Left ventricle myocardium inferior (tissue), 1 donor: ENCODE measurements around the gene MS4A7. TPM values are rescaled to one million over a fixed set of nuclear protein-coding genes. Genes with fewer than 3 reads are reported as not detected.

Source experiments
- DNase-seq: peaks from one replicate; pipeline ENCODE4 v3.0.0-alpha.2; 2020
- H3K27ac ChIP-seq: fragments of 200-600 bp; replicated peaks from 2 replicates; pipeline ENCODE4 v1.8.0; 2021
- H3K27me3 ChIP-seq: fragments of 200-600 bp; 2 replicates; pipeline ENCODE4 v1.8.0; 2021; ENCODE audit warnings: low read depth
- H3K36me3 ChIP-seq: fragments of 200-600 bp; 2 replicates; pipeline ENCODE4 v1.8.0; 2021
- H3K4me1 ChIP-seq: fragments of 200-600 bp; 2 replicates; pipeline ENCODE4 v1.8.0; 2021
- H3K4me3 ChIP-seq: fragments of 200-600 bp; 2 replicates; pipeline ENCODE4 v1.8.0; 2021; ENCODE audit warnings: mild to moderate bottlenecking, moderate library complexity
- H3K9me3 ChIP-seq: fragments of 200-600 bp; replicated peaks from 2 replicates; pipeline ENCODE4 v1.8.0; 2021
- CTCF ChIP-seq: fragments of 200-600 bp; IDR thresholded peaks from 2 replicates; pipeline ENCODE4 v1.8.0; 2021; ENCODE audit warnings: antibody characterized with exemption, mild to moderate bottlenecking, borderline replicate concordance
- intact Hi-C: fragments of 100-400 bp; cut with micrococcal nuclease; formaldehyde crosslinking; loops from one replicate; pipeline ENCODE4 v1.11.0; 2022
- total RNA-seq: library from RNA; stranded (reverse); fragmentation: NEBNext Ultra II Directional; extraction: Animal tissue kit (Norgen Biotek cat#: 25700); gene quantifications from one replicate; pipeline ENCODE4 v1.2.1, GENCODE V29; 2021
- donor health status: DM: no; HTN: yes; CAD: no; lungs with severe emphysema.

Gene MS4A7
- total RNA-seq, 1 donor from 2014 or later: 13.1 TPM

GRCh38 chr11:60370811-60371298, 7.5 kb upstream of the MS4A7 start:
- DNase-seq: no peak
- Histone ChIP-seq H3K27ac (no peak overlapping the region), H3K27me3 (peaks cover 22% of the 10 kb centered on the region), H3K36me3 (no peaks in the 10 kb centered on the region), H3K4me3 (no peak overlapping the region), H3K9me3 (no peaks in the 10 kb centered on the region), H3K4me1 (no peaks in the 10 kb centered on the region)
- intact Hi-C loops: no loop called here
- TF ChIP-seq CTCF: no peak

GRCh38 chr11:60371386-60371785, 6.9 kb upstream of the MS4A7 start:
- H3K4me1 ChIP-seq: no peaks in the 10 kb centered on the region
- TF ChIP-seq CTCF: no peak
- H3K27me3 ChIP-seq: peaks cover 19% of the 10 kb centered on the region
- intact Hi-C loops: no loop called here
- no peaks in the 10 kb centered on the region for H3K9me3 ChIP-seq
- no peaks in the 10 kb centered on the region for H3K36me3 ChIP-seq
- no peak for DNase-seq
- no peak overlapping the region for H3K4me3 ChIP-seq
- H3K27ac ChIP-seq: no peak overlapping the region

GRCh38 chr11:60371854-60372253, 6.5 kb upstream of the MS4A7 start:
- no peak overlapping the region for H3K27ac ChIP-seq
- no peak for TF ChIP-seq CTCF
- H3K36me3 ChIP-seq: no peaks in the 10 kb centered on the region
- no peaks in the 10 kb centered on the region for H3K9me3 ChIP-seq
- no peak for DNase-seq
- intact Hi-C loops: no loop called here
- no peak overlapping the region for H3K4me3 ChIP-seq
- no peaks in the 10 kb centered on the region for H3K4me1 ChIP-seq
- H3K27me3 ChIP-seq: peaks cover 21% of the 10 kb centered on the region

GRCh38 chr11:60372767-60373166, 5.6 kb upstream of the MS4A7 start:
- Histone ChIP-seq H3K9me3 (no peaks in the 10 kb centered on the region), H3K27me3 (peaks cover 21% of the 10 kb centered on the region)

GRCh38 chr11:60375316-60375715, 3.0 kb upstream of the MS4A7 start:
- Histone ChIP-seq H3K4me1 (no peaks in the 10 kb centered on the region), H3K4me3 (no peak overlapping the region), H3K27me3 (peaks cover 13% of the 10 kb centered on the region), H3K27ac (no peak overlapping the region), H3K9me3 (no peaks in the 10 kb centered on the region), H3K36me3 (no peaks in the 10 kb centered on the region)
- DNase-seq: no peak
- intact Hi-C loops: no loop called here
- no peak for TF ChIP-seq CTCF

More at GRCh38 chr11:60372767-60373166, 5.6 kb upstream of the MS4A7 start:
- H3K4me1 ChIP-seq: no peaks in the 10 kb centered on the region
- no peak for TF ChIP-seq CTCF
- no peak overlapping the region for H3K4me3 ChIP-seq
- intact Hi-C loops: no loop called here
- DNase-seq: no peak
- H3K36me3 ChIP-seq: no peaks in the 10 kb centered on the region
- no peak overlapping the region for H3K27ac ChIP-seq
